HEK293T (cell line): ENCODE measurements around the gene SCARB1.

Experiments
- ARNT ChIP-seq: fragments of 450-650 bp; IDR thresholded peaks from 2 replicates; pipeline ENCODE4 v1.6.1; 2017; ENCODE audit warnings: mild to moderate bottlenecking
- BHLHE40 ChIP-seq: fragments of 450-650 bp; IDR thresholded peaks from 2 replicates; pipeline ENCODE4 v1.6.1; 2016; ENCODE audit warnings: mild to moderate bottlenecking, moderate library complexity, borderline replicate concordance
- CTBP1 ChIP-seq: fragments of 450-650 bp; IDR thresholded peaks from 2 replicates; pipeline ENCODE4 v1.6.1; 2016; ENCODE audit warnings: borderline replicate concordance
- ELF4 ChIP-seq: fragments of 450-650 bp; IDR thresholded peaks from 2 replicates; pipeline ENCODE4 v1.6.1; 2017; ENCODE audit warnings: antibody characterized with exemption
- FOXA1 ChIP-seq: fragments of 450-650 bp; IDR thresholded peaks from 2 replicates; pipeline ENCODE4 v1.6.1; 2016; ENCODE audit warnings: mild to moderate bottlenecking
- FOXK2 ChIP-seq: fragments of 450-650 bp; IDR thresholded peaks from 2 replicates; pipeline ENCODE4 v1.6.1; 2016; ENCODE audit warnings: mild to moderate bottlenecking
- HDGF ChIP-seq: fragments of 450-650 bp; IDR thresholded peaks from 2 replicates; pipeline ENCODE4 v1.6.1; 2017; ENCODE audit warnings: antibody characterized with exemption, borderline replicate concordance
- L3MBTL2 ChIP-seq: fragments of 450-650 bp; conservative IDR thresholded peaks from 2 replicates; pipeline ENCODE4 v1.6.1; 2016; ENCODE audit warnings: mild to moderate bottlenecking
- LEF1 ChIP-seq: fragments of 450-650 bp; IDR thresholded peaks from 2 replicates; pipeline ENCODE4 v1.6.1; 2017; ENCODE audit warnings: mild to moderate bottlenecking, borderline replicate concordance
- NFRKB ChIP-seq: fragments of 450-650 bp; IDR thresholded peaks from 2 replicates; pipeline ENCODE4 v1.6.1; 2016; ENCODE audit warnings: mild to moderate bottlenecking, moderate library complexity
- SP1 ChIP-seq: fragments of 450-650 bp; IDR thresholded peaks from 2 replicates; pipeline ENCODE4 v1.6.1; 2017
- SUZ12 ChIP-seq: fragments of 450-650 bp; IDR thresholded peaks from 2 replicates; pipeline ENCODE4 v1.6.1; 2016; ENCODE audit warnings: mild to moderate bottlenecking
- ZNF384 ChIP-seq: fragments of 450-650 bp; IDR thresholded peaks from 2 replicates; pipeline ENCODE4 v1.6.1; 2016
- TF ChIP-seq, protein P1 (sequence below): fragments of 450-650 bp; IDR thresholded peaks from 2 replicates; pipeline ENCODE4 v1.6.1; 2016

DNA sequence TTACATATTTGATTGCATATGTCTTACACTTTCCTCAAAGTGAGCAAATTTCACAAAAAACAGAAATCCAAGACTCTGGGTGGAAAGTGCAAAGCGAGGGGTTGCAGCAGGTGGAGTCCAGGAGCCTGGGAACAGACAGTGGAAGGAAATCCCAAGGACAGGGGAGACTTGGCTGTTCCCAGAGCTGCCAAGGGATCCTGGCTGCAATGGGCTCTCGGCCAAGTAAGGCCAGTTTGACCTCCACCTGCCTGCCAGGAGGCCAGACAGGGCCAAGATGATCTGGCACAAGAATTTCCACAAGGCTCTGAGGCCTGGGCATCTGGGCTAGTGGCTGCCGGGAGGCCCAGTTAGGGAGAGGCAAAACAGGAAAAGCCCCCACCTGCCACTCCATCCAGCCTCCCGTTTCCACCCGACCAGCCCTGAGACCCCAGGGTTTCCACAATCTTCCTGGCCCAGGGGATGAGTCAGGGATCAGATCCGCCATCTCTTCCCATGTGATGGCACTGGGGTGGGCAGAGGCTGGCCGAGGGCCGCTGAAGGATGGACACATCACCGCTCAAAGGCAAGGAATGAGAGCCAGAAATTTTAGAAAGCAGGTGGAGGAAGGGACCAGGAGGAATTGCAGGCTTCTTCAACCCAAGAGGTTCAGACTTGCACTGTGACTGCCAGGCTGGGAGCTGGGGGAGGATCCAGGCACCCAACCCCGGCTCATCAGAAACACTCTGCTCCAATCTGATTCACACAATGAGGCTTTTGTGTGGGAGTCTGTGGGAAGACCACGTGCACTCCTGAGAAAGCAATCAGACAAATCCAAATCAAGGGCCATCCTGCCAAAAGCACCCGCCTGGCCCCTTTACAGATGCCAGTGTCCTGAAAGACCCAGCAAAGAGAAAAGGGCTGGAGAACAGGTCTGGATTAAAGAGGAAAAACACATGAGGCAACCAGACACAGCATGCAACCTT is 16.3 kb downstream of the SCARB1 start:
- TF ChIP-seq SP1 (no peak), LEF1 (no peak), FOXK2 (no peak), CTBP1 (no peak), ARNT (no peak), ZNF384 (no peak), L3MBTL2 (no peak), HDGF (no peak), SUZ12 (no peak), BHLHE40 (no peak), NFRKB (no peak), ELF4 (no peak), FOXA1 (no peak)
- TF ChIP-seq, protein P1, sequence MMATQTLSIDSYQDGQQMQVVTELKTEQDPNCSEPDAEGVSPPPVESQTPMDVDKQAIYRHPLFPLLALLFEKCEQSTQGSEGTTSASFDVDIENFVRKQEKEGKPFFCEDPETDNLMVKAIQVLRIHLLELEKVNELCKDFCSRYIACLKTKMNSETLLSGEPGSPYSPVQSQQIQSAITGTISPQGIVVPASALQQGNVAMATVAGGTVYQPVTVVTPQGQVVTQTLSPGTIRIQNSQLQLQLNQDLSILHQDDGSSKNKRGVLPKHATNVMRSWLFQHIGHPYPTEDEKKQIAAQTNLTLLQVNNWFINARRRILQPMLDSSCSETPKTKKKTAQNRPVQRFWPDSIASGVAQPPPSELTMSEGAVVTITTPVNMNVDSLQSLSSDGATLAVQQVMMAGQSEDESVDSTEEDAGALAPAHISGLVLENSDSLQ = no peak
